ENCODE data around the gene POLR1C.

POLR1C gene

DNA sequence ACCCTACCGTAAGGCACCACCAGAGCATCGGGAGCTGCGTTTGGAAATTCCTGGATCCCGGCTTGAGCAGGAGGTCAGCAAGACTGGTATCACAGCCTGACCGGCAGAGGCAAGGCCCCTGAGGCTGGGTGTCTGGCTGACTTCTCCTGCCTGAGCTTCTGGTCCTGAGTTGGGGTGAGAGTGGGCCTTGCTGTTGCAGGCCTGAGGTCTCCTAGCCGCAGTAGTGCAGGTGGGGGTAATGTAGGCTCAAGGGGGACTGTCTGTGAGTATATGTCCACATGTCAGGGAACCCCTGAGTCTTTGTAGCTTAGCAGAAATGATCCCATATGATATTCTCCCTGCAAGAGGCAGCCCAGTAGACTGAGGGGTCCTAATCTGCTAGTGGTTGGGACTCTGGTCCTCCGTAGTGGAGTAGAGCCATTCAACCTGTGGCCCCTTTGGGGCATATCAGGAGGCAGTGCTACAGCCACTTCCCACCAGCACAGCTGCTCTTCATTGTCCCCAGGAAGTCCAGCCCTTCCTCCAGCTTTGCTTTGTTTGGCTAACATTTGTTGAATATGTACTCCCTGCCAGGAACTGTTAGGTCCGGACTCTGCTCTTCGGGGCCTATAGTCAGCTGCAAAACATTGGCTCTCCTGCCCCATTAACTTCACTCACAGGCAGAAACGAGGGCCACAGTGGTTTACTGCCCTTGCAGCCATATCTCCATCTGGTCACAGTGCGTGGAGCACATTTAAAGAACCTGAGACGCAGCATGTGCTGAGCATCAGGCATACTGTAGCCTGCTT lies 17.7 kb upstream of the POLR1C start:
- no peaks in the 10 kb centered on the region for H3K27me3 ChIP-seq (ENCODE audit: insufficient read depth, poor library complexity, severe bottlenecking)
- no peaks in the 10 kb centered on the region for H3K9me3 ChIP-seq (ENCODE audit: severe bottlenecking)
- no peak overlapping the region for H3K27ac ChIP-seq (ENCODE audit: poor library complexity, severe bottlenecking)
- H3K36me3 ChIP-seq (ENCODE audit: low read depth), result peaks cover 56% of the 10 kb centered on the region
- no peak overlapping the region for H3K4me3 ChIP-seq (ENCODE audit: severe bottlenecking)
- TF ChIP-seq, protein P1, sequence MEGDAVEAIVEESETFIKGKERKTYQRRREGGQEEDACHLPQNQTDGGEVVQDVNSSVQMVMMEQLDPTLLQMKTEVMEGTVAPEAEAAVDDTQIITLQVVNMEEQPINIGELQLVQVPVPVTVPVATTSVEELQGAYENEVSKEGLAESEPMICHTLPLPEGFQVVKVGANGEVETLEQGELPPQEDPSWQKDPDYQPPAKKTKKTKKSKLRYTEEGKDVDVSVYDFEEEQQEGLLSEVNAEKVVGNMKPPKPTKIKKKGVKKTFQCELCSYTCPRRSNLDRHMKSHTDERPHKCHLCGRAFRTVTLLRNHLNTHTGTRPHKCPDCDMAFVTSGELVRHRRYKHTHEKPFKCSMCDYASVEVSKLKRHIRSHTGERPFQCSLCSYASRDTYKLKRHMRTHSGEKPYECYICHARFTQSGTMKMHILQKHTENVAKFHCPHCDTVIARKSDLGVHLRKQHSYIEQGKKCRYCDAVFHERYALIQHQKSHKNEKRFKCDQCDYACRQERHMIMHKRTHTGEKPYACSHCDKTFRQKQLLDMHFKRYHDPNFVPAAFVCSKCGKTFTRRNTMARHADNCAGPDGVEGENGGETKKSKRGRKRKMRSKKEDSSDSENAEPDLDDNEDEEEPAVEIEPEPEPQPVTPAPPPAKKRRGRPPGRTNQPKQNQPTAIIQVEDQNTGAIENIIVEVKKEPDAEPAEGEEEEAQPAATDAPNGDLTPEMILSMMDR (IDR thresholded peaks at IDR 0.05; ENCODE audit: poor library complexity, severe bottlenecking), result no peak
- peaks cover 30% of the 10 kb centered on the region for H3K4me1 ChIP-seq (ENCODE audit: insufficient read depth, poor library complexity, severe bottlenecking)
- no peak for DNase-seq (ENCODE audit: low spot score)
- ATAC-seq (ENCODE audit: low read depth), result no peak

DNA sequence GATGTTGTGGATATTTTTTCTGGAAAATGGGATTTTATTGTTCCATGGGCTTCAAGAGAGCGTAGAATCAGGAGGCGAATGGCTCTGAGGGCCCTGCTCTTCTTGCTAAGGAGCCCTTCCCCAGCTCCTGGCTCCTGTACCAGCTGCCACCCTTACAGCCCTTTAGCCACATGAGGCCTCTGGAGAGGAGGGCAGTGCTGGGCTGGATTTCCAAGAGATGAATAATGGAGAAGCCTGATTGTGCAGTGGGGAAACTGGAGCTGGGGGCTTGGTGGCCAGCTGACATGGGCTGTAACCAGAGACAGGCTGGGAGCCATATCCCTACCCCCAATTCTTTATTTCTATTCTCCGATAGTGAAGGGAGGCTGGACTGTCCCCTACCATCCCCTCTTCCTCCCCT lies 16.0 kb upstream of the POLR1C start:
- peaks cover 56% of the 10 kb centered on the region for H3K36me3 ChIP-seq (ENCODE audit: low read depth)
- H3K4me3 ChIP-seq (ENCODE audit: severe bottlenecking), result no peak overlapping the region
- no peaks in the 10 kb centered on the region for H3K27me3 ChIP-seq (ENCODE audit: insufficient read depth, poor library complexity, severe bottlenecking)
- TF ChIP-seq, protein P1 (IDR thresholded peaks at IDR 0.05; ENCODE audit: poor library complexity, severe bottlenecking), result no peak
- no peak overlapping the region for H3K27ac ChIP-seq (ENCODE audit: poor library complexity, severe bottlenecking)
- no peak for DNase-seq (ENCODE audit: low spot score)
- no peak for ATAC-seq (ENCODE audit: low read depth)
- H3K4me1 ChIP-seq (ENCODE audit: insufficient read depth, poor library complexity, severe bottlenecking), result peaks cover 13% of the 10 kb centered on the region
- no peaks in the 10 kb centered on the region for H3K9me3 ChIP-seq (ENCODE audit: severe bottlenecking)

DNA sequence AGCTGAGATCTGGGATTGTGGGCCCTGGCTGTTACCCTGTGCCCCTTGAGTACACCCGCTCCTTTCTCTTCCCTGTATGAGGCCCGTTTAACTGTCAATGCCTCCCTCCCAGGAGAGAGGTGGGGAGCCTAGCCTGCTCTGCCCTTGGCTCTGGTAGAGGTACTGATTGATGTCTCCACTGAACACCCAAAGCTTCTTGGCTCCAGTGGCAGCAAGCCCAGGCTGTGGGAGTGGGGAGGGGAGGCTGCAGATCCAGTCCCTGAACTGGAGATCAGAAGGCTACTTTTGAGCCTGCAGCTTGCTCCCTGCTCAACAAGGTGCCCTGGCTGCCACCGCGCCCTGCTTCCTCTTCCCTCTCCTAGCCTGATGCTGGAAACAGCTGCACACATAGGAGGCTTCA lies 14.2 kb upstream of the POLR1C start:
- no peak for DNase-seq (ENCODE audit: low spot score)
- H3K36me3 ChIP-seq (ENCODE audit: low read depth), result peaks cover 49% of the 10 kb centered on the region
- H3K4me3 ChIP-seq (ENCODE audit: severe bottlenecking), result no peak overlapping the region
- no peak for ATAC-seq (ENCODE audit: low read depth)
- no peaks in the 10 kb centered on the region for H3K4me1 ChIP-seq (ENCODE audit: insufficient read depth, poor library complexity, severe bottlenecking)
- no peak overlapping the region for H3K27ac ChIP-seq (ENCODE audit: poor library complexity, severe bottlenecking)
- TF ChIP-seq, protein P1 (IDR thresholded peaks at IDR 0.05; ENCODE audit: poor library complexity, severe bottlenecking), result no peak
- no peaks in the 10 kb centered on the region for H3K9me3 ChIP-seq (ENCODE audit: severe bottlenecking)
- no peaks in the 10 kb centered on the region for H3K27me3 ChIP-seq (ENCODE audit: insufficient read depth, poor library complexity, severe bottlenecking)

DNA sequence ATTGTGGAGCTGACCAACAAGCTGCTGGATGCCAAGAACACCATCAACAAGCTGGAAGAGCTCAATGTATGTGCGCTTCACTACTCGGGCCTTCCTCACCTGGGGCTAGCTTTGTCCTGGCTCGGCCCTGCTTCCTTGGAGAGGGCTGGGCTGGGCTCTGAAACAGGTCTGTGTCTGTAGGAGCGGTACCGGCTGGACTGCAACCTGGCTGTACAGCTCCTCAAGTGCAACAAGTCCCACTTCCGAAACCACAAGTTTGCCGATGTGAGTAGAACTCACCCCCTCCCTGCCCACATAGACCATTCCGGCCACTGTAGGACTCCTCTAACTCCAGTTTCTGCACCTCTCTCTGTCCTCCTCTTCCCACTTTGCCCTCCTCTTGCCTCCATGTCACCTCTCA lies 13.4 kb upstream of the POLR1C start:
- TF ChIP-seq, protein P1 (IDR thresholded peaks at IDR 0.05; ENCODE audit: poor library complexity, severe bottlenecking), result no peak
- ATAC-seq (ENCODE audit: low read depth), result no peak
- no peak for DNase-seq (ENCODE audit: low spot score)
- Histone ChIP-seq H3K9me3 (ENCODE audit: severe bottlenecking) (no peaks in the 10 kb centered on the region), H3K4me3 (ENCODE audit: severe bottlenecking) (no peak overlapping the region), H3K4me1 (ENCODE audit: insufficient read depth, poor library complexity, severe bottlenecking) (no peaks in the 10 kb centered on the region), H3K36me3 (ENCODE audit: low read depth) (peaks cover 41% of the 10 kb centered on the region), H3K27ac (ENCODE audit: poor library complexity, severe bottlenecking) (no peak overlapping the region), H3K27me3 (ENCODE audit: insufficient read depth, poor library complexity, severe bottlenecking) (no peaks in the 10 kb centered on the region)
